OCI-LY1 (cell line): ENCODE measurements around the gene RXFP2.

ENCODE experiments used
- CTCF ChIP-seq: fragments of 200-600 bp; sonication (generic), shearing (Covaris generic); IDR thresholded peaks from 2 replicates; pipeline ENCODE4 v1.5.1; 2017; ENCODE audit warnings: mild to moderate bottlenecking, antibody characterized with exemption, low read length, moderate library complexity, mixed read lengths
- EZH2 ChIP-seq: fragments of 200-600 bp; sonication (generic), shearing (Covaris generic); IDR thresholded peaks from 2 replicates; pipeline ENCODE4 v1.8.0; 2017; ENCODE audit warnings: borderline replicate concordance, mixed run types, mild to moderate bottlenecking, antibody characterized with exemption, low read length, moderate library complexity, mixed read lengths

DNA sequence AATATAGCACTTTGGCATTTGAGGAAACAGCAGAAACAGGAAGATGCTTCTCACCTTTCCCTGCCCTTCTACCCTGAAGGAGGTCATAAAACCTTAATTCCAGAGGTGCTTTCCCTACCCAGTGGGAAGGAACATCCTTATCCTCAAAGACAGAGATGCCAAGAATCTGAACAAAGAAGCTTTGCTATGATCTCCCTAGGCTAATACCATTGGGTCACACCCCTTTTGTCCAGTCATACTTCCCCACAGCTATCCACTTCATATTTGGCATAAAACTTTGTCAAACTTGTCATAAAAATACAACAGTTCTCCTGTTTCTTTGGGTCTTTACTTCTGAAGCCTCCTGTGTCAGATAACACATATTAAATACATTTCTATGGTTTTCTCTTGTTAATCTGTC is 21.7 kb upstream of the RXFP2 start:
- TF ChIP-seq CTCF: no peak
- no peak for TF ChIP-seq EZH2
